GM18909 (cell line): ENCODE measurements around the gene C9orf78.

ENCODE experiments used
- ATAC-seq: cut with Tn5 transposase; IDR thresholded peaks from one replicate; pipeline ENCODE4 v1.9.1; 2021; ENCODE audit warnings: mild to moderate bottlenecking; ENCODE audit not compliant: unreplicated experiment, poor library complexity

Gene C9orf78

GRCh38 chr9:129779560-129780190, 55.4 kb downstream of the C9orf78 start:
- no peak for ATAC-seq

GRCh38 chr9:129778469-129778868, 56.6 kb downstream of the C9orf78 start:
- ATAC-seq, result no peak

GRCh38 chr9:129777769-129778130, 57.3 kb downstream of the C9orf78 start:
- no peak for ATAC-seq
